Measurements from ENCODE around the gene TRIM56. TPM values are rescaled to one million over a fixed set of nuclear protein-coding genes. Genes with fewer than 3 reads are reported as not detected.

Gene TRIM56
- total and polyA plus RNA-seq, 2 of the 13 experiments (the other 11 are each of a cell fraction or from before 2014, with no cell fraction given), result 3.2 to 7.1 TPM

DNA sequence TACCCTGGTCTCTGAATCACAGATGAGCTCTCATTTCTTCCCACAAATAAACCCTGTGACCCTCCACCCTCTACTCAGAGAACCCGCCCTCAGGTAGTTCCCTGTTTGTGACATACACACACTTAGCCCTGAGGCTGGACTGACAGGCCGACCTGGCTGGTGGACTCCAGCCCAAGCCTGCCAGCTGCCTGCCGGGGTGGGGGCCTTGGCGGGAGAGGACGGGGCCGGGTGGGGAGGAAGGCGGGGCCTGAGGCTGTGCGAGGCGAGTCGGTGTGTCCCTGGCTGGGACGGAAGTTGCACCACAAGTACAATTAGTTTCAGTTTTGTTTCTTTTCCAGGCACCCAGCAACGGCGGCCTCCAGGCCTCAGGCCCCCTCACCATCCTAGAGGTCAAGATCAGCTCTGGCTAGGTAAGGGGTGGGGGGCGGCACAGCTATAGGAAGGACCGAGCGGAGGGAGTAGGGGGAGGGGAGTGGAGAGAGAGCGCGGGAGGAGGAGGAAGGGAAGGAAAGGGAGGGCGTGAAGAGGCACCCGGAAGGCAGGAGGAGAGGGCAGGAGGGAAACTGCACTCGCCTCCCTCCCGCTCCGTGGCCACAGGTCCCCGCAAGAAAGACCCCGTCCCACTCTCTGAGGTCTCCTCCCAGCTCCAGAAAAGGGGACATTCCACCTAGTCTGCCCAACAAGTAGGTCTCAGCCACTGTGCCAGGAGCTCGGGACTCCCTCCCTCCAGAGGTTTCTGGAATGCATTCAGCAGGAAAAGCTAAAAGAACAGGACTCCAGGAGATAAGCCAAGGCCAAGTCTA lies at the start of gene TRIM56 (continued):
- TF ChIP-seq SP140L (CRISPR knock-in tag; IDR thresholded peaks at IDR 0.05; ENCODE audit: borderline replicate concordance) (no peak), RBFOX2 (IDR thresholded peaks at IDR 0.05; ENCODE audit: low read depth, low read length) (peak; percentile 42; the same call in 1 of the 2 replicates), SRSF4 (IDR thresholded peaks at IDR 0.05; ENCODE audit: low read depth, low read length, poor library complexity, severe bottlenecking) (no peak), ZNF343 (CRISPR knock-in tag; IDR thresholded peaks at IDR 0.05) (no peak), ARNT2 (CRISPR knock-in tag; IDR thresholded peaks at IDR 0.05; ENCODE audit: low read depth) (peak; percentile 82), BRCA1 (CRISPR knock-in tag; IDR thresholded peaks at IDR 0.05) (no peak), ZUFSP (CRISPR knock-in tag; IDR thresholded peaks at IDR 0.05; ENCODE audit: borderline replicate concordance) (no peak), HIC2 (CRISPR knock-in tag; IDR thresholded peaks at IDR 0.05; ENCODE audit: low read depth) (0 out of 2 replicates have a peak, but pooled peaks have one; percentile 20), ZHX1 (CRISPR knock-in tag; IDR thresholded peaks at IDR 0.05; ENCODE audit: low read depth) (no peak), ZNF615 (CRISPR knock-in tag; IDR thresholded peaks at IDR 0.05; ENCODE audit: borderline replicate concordance) (no peak), RFX1 (IDR thresholded peaks at IDR 0.05) (no peak), ZKSCAN8 (CRISPR knock-in tag; IDR thresholded peaks at IDR 0.05; ENCODE audit: borderline replicate concordance) (no peak), ZSCAN12 (CRISPR knock-in tag; IDR thresholded peaks at IDR 0.05) (no peak), BATF2 (CRISPR knock-in tag; IDR thresholded peaks at IDR 0.05) (no peak), GATAD1 (CRISPR knock-in tag; IDR thresholded peaks at IDR 0.05) (peak; percentile 58), SOX6 (IDR thresholded peaks at IDR 0.05) (no peak), SOX6 (CRISPR knock-in tag; IDR thresholded peaks at IDR 0.05) (no peak), RELA (CRISPR knock-in tag; IDR thresholded peaks at IDR 0.05) (no peak)
- TF ChIP-seq, protein P1, sequence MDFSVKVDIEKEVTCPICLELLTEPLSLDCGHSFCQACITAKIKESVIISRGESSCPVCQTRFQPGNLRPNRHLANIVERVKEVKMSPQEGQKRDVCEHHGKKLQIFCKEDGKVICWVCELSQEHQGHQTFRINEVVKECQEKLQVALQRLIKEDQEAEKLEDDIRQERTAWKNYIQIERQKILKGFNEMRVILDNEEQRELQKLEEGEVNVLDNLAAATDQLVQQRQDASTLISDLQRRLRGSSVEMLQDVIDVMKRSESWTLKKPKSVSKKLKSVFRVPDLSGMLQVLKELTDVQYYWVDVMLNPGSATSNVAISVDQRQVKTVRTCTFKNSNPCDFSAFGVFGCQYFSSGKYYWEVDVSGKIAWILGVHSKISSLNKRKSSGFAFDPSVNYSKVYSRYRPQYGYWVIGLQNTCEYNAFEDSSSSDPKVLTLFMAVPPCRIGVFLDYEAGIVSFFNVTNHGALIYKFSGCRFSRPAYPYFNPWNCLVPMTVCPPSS (IDR thresholded peaks at IDR 0.05), result no peak
